ENCODE measurements around the gene MUC4. TPM values are rescaled to one million over a fixed set of nuclear protein-coding genes. Genes with fewer than 3 reads are reported as not detected.
"Not testable (repeated sequence)": the region's sequence is repeated elsewhere in the genome, so short reads cannot be mapped to it uniquely, and the experiment has no call there.

MUC4 gene
- total RNA-seq, 1 experiment from 2014 or later: 0.03 TPM

GRCh38 chr3:195729476-195730251 lies 82.1 kb downstream of the MUC4 start:
- intact Hi-C loops (cut with micrococcal nuclease; ENCODE audit: unreplicated experiment): no loop called here
- ATAC-seq (no peak), DNase-seq (ENCODE audit: low read depth, low spot score) (no peak)
- TF ChIP-seq TCF7L2 (IDR thresholded peaks at IDR 0.05; ENCODE audit: low read depth, low read length) (no peak), CTCF (IDR thresholded peaks at IDR 0.05) (no peak), POLR2AphosphoS5 (IDR thresholded peaks at IDR 0.05; ENCODE audit: low read depth, low read length) (no peak)
- Histone ChIP-seq H3K4me3 (ENCODE audit: low read depth in 2 of 2, low read length in 2 of 2) (no peak overlapping the region), H3K27ac (ENCODE audit: low read length) (no peak overlapping the region), H3K27me3 (ENCODE audit: control insufficient read depth, insufficient read depth, low read length) (no peaks in the 10 kb centered on the region), H3K9me3 (ENCODE audit: control insufficient read depth, insufficient read depth, low read depth, low read length) (no peaks in the 10 kb centered on the region), H3K36me3 (ENCODE audit: control insufficient read depth, insufficient read depth, low read length) (no peaks in the 10 kb centered on the region), H3K4me1 (ENCODE audit: control insufficient read depth, insufficient read depth, low read length) (peaks cover 3% of the 10 kb centered on the region; the same call in 1 of the 2 replicates)
- ChIA-PET CTCF (interaction anchor here (0.7 kb wide), 1 partner anchor 79 kb away, joined by 9 read pairs; no protein-coding TSS in a partner anchor), POLR2A (interaction anchor here (0.6 kb wide), 1 partner anchor 18 kb away, joined by 4 read pairs; no protein-coding TSS in a partner anchor)
- no TSS peak for BruUV-seq (replicated peaks)
- in situ Hi-C loops (cut with HindIII; ENCODE audit: low pct_unique_long_range_greater_than_20kb, low sequenced_read_pairs): no loop called here

- POLR2A ChIA-PET; H3K4me3 ChIP-seq (ENCODE audit: low read depth in 2 of 2, low read length in 2 of 2); H3K27ac ChIP-seq (ENCODE audit: low read length); H3K36me3 ChIP-seq (ENCODE audit: control insufficient read depth, insufficient read depth, low read length); intact Hi-C loops (cut with micrococcal nuclease; ENCODE audit: unreplicated experiment); H3K4me1 ChIP-seq (ENCODE audit: control insufficient read depth, insufficient read depth, low read length); DNase-seq (ENCODE audit: low read depth, low spot score); H3K9me3 ChIP-seq (ENCODE audit: control insufficient read depth, insufficient read depth, low read depth, low read length); ATAC-seq; H3K27me3 ChIP-seq (ENCODE audit: control insufficient read depth, insufficient read depth, low read length); in situ Hi-C loops (cut with HindIII; ENCODE audit: low pct_unique_long_range_greater_than_20kb, low sequenced_read_pairs); BruUV-seq (replicated peaks): not testable (repeated sequence)
- CTCF ChIA-PET: interaction anchor here (0.6 kb wide), 1 partner anchor 11 kb away, joined by 3 read pairs; no protein-coding TSS in a partner anchor
These were observed 82.9 kb downstream of the MUC4 start for GRCh38 chr3:195728789-195729188.

GRCh38 chr3:195727606-195728195 lies 84.0 kb downstream of the MUC4 start:
- TF ChIP-seq POLR2AphosphoS5 (IDR thresholded peaks at IDR 0.05; ENCODE audit: low read depth, low read length) (no peak), CTCF (IDR thresholded peaks at IDR 0.05) (no peak), SIN3A (IDR thresholded peaks at IDR 0.05; ENCODE audit: borderline replicate concordance, insufficient read depth, low read depth, low read length) (no peak), TCF7L2 (IDR thresholded peaks at IDR 0.05; ENCODE audit: low read depth, low read length) (no peak), REST (IDR thresholded peaks at IDR 0.05; ENCODE audit: insufficient read depth in 1 of 2, low read depth in 2 of 2, low read length in 1 of 2) (no peak)
- POLR2A ChIA-PET: no interaction called here

GRCh38 chr3:195725916-195726740 lies 85.6 kb downstream of the MUC4 start:
- ATAC-seq; H3K27ac ChIP-seq (ENCODE audit: low read length); intact Hi-C loops (cut with micrococcal nuclease; ENCODE audit: unreplicated experiment); H3K36me3 ChIP-seq (ENCODE audit: control insufficient read depth, insufficient read depth, low read length); in situ Hi-C loops (cut with HindIII; ENCODE audit: low pct_unique_long_range_greater_than_20kb, low sequenced_read_pairs); H3K4me1 ChIP-seq (ENCODE audit: control insufficient read depth, insufficient read depth, low read length); POLR2A ChIA-PET; DNase-seq (ENCODE audit: low read depth, low spot score); CTCF ChIA-PET; H3K27me3 ChIP-seq (ENCODE audit: control insufficient read depth, insufficient read depth, low read length); BruUV-seq (replicated peaks); H3K9me3 ChIP-seq (ENCODE audit: control insufficient read depth, insufficient read depth, low read depth, low read length); H3K4me3 ChIP-seq (ENCODE audit: low read depth in 2 of 2, low read length in 2 of 2): not testable (repeated sequence)

More at GRCh38 chr3:195727606-195728195, 84.0 kb downstream of the MUC4 start:
- CTCF ChIA-PET: no interaction called here
- Histone ChIP-seq H3K4me3 (ENCODE audit: low read depth in 2 of 2, low read length in 2 of 2) (no peak overlapping the region), H3K27me3 (ENCODE audit: control insufficient read depth, insufficient read depth, low read length) (no peaks in the 10 kb centered on the region), H3K36me3 (ENCODE audit: control insufficient read depth, insufficient read depth, low read length) (no peaks in the 10 kb centered on the region), H3K27ac (ENCODE audit: low read length) (no peak overlapping the region), H3K9me3 (ENCODE audit: control insufficient read depth, insufficient read depth, low read depth, low read length) (no peaks in the 10 kb centered on the region), H3K4me1 (ENCODE audit: control insufficient read depth, insufficient read depth, low read length) (no peaks in the 10 kb centered on the region)
- no peak for DNase-seq (ENCODE audit: low read depth, low spot score)
- ATAC-seq: no peak
- in situ Hi-C loops (cut with HindIII; ENCODE audit: low pct_unique_long_range_greater_than_20kb, low sequenced_read_pairs) (no loop called here), intact Hi-C loops (cut with micrococcal nuclease; ENCODE audit: unreplicated experiment) (no loop called here)
- no TSS peak for BruUV-seq (replicated peaks)
